Omental fat pad (tissue), 4 donors: ENCODE measurements around the gene CD9. TPM values are rescaled to one million over a fixed set of nuclear protein-coding genes. Genes with fewer than 3 reads are reported as not detected.

Experiments
- ATAC-seq: fragments of 150-250 bp; one replicate; pipeline ENCODE4 v1.9.1; 2016; ENCODE audit warnings: mild to moderate bottlenecking, moderate library complexity; ENCODE audit not compliant: low FRiP score
- DNase-seq: peaks from one replicate; pipeline ENCODE4 v3.0.0-alpha.2; 2019; ENCODE audit warnings: low spot score
- CTCF ChIP-seq, 3 donors: fragments of 450-650 bp; IDR thresholded peaks; one replicate each; pipeline ENCODE4 v1.5.1; 2016 to 2017; ENCODE audit warnings: antibody characterized with exemption in 3 of 3, mild to moderate bottlenecking in 3 of 3, moderate library complexity in 2 of 3
- total RNA-seq, 4 donors: library from RNA; depleted of rRNA; stranded (reverse); fragments of >200 nt; gene quantifications; one replicate each; pipeline ENCODE4 v1.1.0, GENCODE V29; 2016

The CD9 gene
- total RNA-seq, 4 donors from 2014 or later = 68.3 to 181 (median 119) TPM

GRCh38 chr12:6219980-6220379 is 19.8 kb downstream of the CD9 start:
- DNase-seq = no peak
- TF ChIP-seq CTCF (IDR thresholded peaks at IDR 0.05) = no peak

DNA sequence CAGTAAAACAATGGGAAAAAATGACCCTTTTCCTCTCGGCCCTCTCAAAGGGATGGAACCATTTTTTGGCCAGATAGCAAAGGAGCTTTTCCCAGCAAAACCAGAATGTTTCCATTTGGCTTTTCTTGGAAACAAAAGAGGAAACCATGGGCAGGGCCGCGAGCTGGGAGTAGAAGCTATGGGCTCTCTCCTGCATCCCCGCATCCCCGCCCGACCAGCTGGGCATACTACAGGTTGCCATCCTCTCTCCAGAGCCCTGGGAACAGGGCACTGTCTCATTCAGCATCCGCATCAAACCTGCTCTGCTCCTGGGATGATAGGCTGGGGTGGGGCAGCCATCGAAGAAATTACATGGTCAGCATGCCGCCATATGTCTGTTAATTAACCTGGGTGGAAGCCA is 20.9 kb downstream of the CD9 start:
- ATAC-seq (no peak), DNase-seq (no peak)
- no peak for TF ChIP-seq CTCF (IDR thresholded peaks at IDR 0.05)

More at GRCh38 chr12:6219980-6220379, 19.8 kb downstream of the CD9 start:
- no peak for ATAC-seq

GRCh38 chr12:6222078-6222654 is 22.0 kb downstream of the CD9 start:
- ATAC-seq (no peak), DNase-seq (no peak)
- no peak for TF ChIP-seq CTCF (IDR thresholded peaks at IDR 0.05)

GRCh38 chr12:6223545-6223944 is 23.3 kb downstream of the CD9 start:
- TF ChIP-seq CTCF (IDR thresholded peaks at IDR 0.05) = no peak
- no peak for DNase-seq
- ATAC-seq = no peak

- TF ChIP-seq CTCF (IDR thresholded peaks at IDR 0.05) = no peak
- ATAC-seq = peak; percentile 32
- no peak for DNase-seq
Observed at GRCh38 chr12:6224550-6224949, 24.4 kb downstream of the CD9 start.

DNA sequence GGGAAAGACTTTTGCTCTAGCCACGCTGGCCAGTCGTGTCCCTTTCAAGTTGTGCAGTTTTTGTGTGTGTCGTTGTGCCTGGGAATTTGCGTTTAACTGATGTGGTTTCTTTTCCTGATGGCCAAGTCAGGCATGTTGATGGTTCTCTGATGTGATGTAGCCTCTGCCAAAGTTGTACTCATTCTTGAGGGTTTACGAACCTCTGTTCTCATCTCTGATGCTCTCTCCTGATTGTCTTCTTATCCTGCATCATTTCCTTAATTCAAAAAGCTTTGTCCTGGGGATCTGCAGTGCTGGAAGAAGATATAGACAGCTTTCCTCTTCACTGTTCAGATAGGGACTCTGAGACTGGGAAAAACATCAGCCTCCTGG is 25.4 kb downstream of the CD9 start:
- no peak for ATAC-seq
- TF ChIP-seq CTCF (IDR thresholded peaks at IDR 0.05) = no peak
- no peak for DNase-seq

- ATAC-seq = peak; percentile 80
- no peak for DNase-seq
- no peak for TF ChIP-seq CTCF (IDR thresholded peaks at IDR 0.05)
Observed at GRCh38 chr12:6226002-6226678, 25.9 kb downstream of the CD9 start.
